Inferior parietal cortex (tissue), 1 donor: ENCODE results near the gene MAP2K7.
"Not testable (repeated sequence)": the region's sequence is repeated elsewhere in the genome, so short reads cannot be mapped to it uniquely, and the experiment has no call there.

Source experiments
- DNase-seq: peaks from one replicate; pipeline ENCODE4 v3.0.0-alpha.2; 2016; ENCODE audit errors: extremely low spot score

Gene MAP2K7

GRCh38 chr19:7919610-7920518, 16.2 kb downstream of the MAP2K7 start, which contains the start of gene SNAPC2:
SNAPC2 (plus strand) TSS chr19:7920338; CDS start chr19:7920367, 29 bp downstream.
- DNase-seq: peak; percentile 90

- DNase-seq: peak; percentile 68
Observed at GRCh38 chr19:7920519-7921301, 17.0 kb downstream of the MAP2K7 start.

GRCh38 chr19:7921302-7921966, 17.8 kb downstream of the MAP2K7 start:
- DNase-seq: peak; percentile 24

- DNase-seq: no peak
Observed at GRCh38 chr19:7921967-7922835, 18.5 kb downstream of the MAP2K7 start.

GRCh38 chr19:7922836-7923195, 19.1 kb downstream of the MAP2K7 start:
- no peak for DNase-seq

GRCh38 chr19:7923295-7924191, 19.9 kb downstream of the MAP2K7 start:
- DNase-seq: no peak

GRCh38 chr19:7924241-7924640, 20.6 kb downstream of the MAP2K7 start:
- no peak for DNase-seq

- no peak for DNase-seq
Observed at GRCh38 chr19:7924651-7925170, 21.0 kb downstream of the MAP2K7 start.

- peak; percentile 38 for DNase-seq
Observed at GRCh38 chr19:7925171-7925851, 21.6 kb downstream of the MAP2K7 start.

GRCh38 chr19:7926021-7926726, 22.5 kb downstream of the MAP2K7 start, which contains the start of gene CTXN1:
CTXN1 (minus strand) TSS chr19:7926135; CDS start chr19:7925538, 597 bp downstream.
- no peak for DNase-seq

- no peak for DNase-seq
Observed at GRCh38 chr19:7926727-7927604, 23.3 kb downstream of the MAP2K7 start.

GRCh38 chr19:7927605-7928333, 24.1 kb downstream of the MAP2K7 start:
- DNase-seq: no peak

GRCh38 chr19:7928334-7928706, 24.6 kb downstream of the MAP2K7 start:
- DNase-seq: no peak

GRCh38 chr19:7928741-7929701, 25.3 kb downstream of the MAP2K7 start:
- DNase-seq: peak; percentile 34

- not testable (repeated sequence) for DNase-seq
Observed at GRCh38 chr19:7930030-7930429, 26.4 kb downstream of the MAP2K7 start.

- DNase-seq: no peak
Observed at GRCh38 chr19:7930765-7931164, 27.1 kb downstream of the MAP2K7 start.
